HEK293T (cell line): ENCODE results near the gene FADS6.

Experiments used
- ARNT ChIP-seq: fragments of 450-650 bp; IDR thresholded peaks from 2 replicates; pipeline ENCODE4 v1.6.1; 2017; ENCODE audit warnings: mild to moderate bottlenecking
- BHLHE40 ChIP-seq: fragments of 450-650 bp; IDR thresholded peaks from 2 replicates; pipeline ENCODE4 v1.6.1; 2016; ENCODE audit warnings: mild to moderate bottlenecking, moderate library complexity, borderline replicate concordance
- ELF4 ChIP-seq: fragments of 450-650 bp; IDR thresholded peaks from 2 replicates; pipeline ENCODE4 v1.6.1; 2017; ENCODE audit warnings: antibody characterized with exemption
- FOXM1 ChIP-seq: fragments of 450-650 bp; IDR thresholded peaks from 2 replicates; pipeline ENCODE4 v1.6.1; 2017; ENCODE audit warnings: mild to moderate bottlenecking, borderline replicate concordance
- NFRKB ChIP-seq: fragments of 450-650 bp; IDR thresholded peaks from 2 replicates; pipeline ENCODE4 v1.6.1; 2016; ENCODE audit warnings: mild to moderate bottlenecking, moderate library complexity
- PKNOX1 ChIP-seq: fragments of 450-650 bp; IDR thresholded peaks from 2 replicates; pipeline ENCODE4 v1.6.1; 2016
- SUZ12 ChIP-seq: fragments of 450-650 bp; IDR thresholded peaks from 2 replicates; pipeline ENCODE4 v1.6.1; 2016; ENCODE audit warnings: mild to moderate bottlenecking

- no peak for TF ChIP-seq BHLHE40
- no peak for TF ChIP-seq SUZ12
- TF ChIP-seq ELF4 = no peak
- TF ChIP-seq NFRKB = no peak
- TF ChIP-seq PKNOX1 = no peak
- TF ChIP-seq ARNT = no peak
- no peak for TF ChIP-seq FOXM1
Observed at GRCh38 chr17:74832421-74832820, 61.0 kb downstream of the FADS6 start.
